ENCODE measurements around the gene EIF5.

DNA sequence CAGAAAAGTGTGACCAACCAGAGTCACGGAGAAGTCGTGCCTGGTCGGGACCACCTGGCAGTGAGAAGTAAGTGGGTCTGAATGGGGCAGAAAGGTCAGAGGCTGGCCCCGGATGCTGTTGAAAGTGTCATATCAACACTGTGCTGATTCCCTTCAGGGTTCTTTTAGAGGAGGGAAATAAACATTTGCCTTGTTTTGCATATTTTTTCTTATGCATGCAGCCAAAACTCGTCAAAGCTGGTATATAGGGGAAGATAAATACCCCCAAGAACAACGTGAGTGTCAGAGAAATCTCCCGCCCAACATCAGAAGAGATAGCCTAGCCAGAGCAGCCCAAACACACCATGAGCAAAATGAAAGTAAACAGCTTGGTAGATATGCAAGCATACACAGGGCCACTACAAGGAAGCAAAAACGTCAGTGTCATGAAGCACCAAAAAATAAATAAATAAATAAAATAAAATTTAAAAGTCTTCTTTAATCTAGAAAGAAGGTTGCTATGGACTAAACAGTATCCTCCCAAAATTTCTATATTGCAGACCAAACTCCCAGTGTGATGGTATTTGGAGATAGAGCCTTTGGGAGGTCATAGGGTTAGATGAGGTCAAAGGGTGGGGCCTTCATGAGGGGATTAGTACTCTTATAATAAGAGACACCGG, 22.1 kb downstream of the EIF5 start:
- TF ChIP-seq, protein P1, sequence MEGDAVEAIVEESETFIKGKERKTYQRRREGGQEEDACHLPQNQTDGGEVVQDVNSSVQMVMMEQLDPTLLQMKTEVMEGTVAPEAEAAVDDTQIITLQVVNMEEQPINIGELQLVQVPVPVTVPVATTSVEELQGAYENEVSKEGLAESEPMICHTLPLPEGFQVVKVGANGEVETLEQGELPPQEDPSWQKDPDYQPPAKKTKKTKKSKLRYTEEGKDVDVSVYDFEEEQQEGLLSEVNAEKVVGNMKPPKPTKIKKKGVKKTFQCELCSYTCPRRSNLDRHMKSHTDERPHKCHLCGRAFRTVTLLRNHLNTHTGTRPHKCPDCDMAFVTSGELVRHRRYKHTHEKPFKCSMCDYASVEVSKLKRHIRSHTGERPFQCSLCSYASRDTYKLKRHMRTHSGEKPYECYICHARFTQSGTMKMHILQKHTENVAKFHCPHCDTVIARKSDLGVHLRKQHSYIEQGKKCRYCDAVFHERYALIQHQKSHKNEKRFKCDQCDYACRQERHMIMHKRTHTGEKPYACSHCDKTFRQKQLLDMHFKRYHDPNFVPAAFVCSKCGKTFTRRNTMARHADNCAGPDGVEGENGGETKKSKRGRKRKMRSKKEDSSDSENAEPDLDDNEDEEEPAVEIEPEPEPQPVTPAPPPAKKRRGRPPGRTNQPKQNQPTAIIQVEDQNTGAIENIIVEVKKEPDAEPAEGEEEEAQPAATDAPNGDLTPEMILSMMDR (conservative IDR thresholded peaks at IDR 0.05): no peak
- TF ChIP-seq ZFX (IDR thresholded peaks at IDR 0.05): no peak

Measured in C4-2B (cell line).